Measurements from ENCODE around the gene RACGAP1. TPM values are rescaled to one million over a fixed set of nuclear protein-coding genes. Genes with fewer than 3 reads are reported as not detected.

RACGAP1 gene
- total and polyA plus RNA-seq, 2 of the 8 experiments (the other 6 are each of a cell fraction or from before 2014, with no cell fraction given) = 18.0 to 66.3 TPM

DNA sequence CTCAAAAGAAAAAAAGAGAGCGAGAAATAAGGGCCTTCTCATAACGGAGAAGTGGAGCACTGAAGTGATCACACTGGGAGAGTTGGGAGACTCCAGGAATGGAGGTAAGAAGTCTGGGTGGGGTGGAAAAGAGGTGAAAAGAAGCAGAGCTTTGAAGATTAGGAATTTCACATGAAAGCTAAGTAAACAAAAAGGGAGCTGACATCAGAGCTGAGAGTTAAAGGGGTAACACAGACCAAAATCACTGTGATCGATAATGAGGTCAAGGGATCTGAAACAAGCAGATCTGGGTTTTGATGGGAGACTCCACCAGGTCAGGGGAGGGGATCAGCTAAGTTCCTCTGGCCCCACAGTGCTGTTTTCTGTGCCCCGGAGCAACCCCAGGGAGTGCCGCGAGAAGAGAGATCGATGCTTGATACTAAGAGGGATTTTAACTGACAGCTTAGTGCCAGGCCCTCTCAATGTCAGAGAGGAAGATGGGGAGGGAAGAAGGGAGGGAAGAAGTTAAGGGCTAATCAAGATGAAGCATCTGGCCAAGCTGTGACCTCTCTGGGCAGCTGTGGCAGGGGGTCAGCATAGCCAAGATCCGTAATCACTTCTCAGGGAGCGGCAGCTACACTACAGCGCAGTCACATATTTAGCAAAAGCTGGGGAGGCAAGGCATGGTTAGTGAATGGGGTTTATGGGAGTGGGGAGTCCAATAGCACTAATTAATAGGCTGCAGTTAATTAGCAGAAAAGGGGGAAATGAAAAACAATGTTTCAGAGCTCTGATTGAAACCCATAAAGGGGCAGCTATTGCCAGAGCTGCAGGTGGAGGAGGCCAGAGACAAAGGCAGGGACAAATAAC lies 44.6 kb downstream of the RACGAP1 start (continued):
- no peak for TF ChIP-seq EZH2 (IDR thresholded peaks at IDR 0.05; ENCODE audit: low read depth, low read length, severe bottlenecking)
- no peak for TF ChIP-seq CBX5 (IDR thresholded peaks at IDR 0.05; ENCODE audit: low read depth, low read length)
- TF ChIP-seq, protein P1, sequence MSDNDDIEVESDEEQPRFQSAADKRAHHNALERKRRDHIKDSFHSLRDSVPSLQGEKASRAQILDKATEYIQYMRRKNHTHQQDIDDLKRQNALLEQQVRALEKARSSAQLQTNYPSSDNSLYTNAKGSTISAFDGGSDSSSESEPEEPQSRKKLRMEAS (IDR thresholded peaks at IDR 0.05) = no peak
- TF ChIP-seq, protein P2, sequence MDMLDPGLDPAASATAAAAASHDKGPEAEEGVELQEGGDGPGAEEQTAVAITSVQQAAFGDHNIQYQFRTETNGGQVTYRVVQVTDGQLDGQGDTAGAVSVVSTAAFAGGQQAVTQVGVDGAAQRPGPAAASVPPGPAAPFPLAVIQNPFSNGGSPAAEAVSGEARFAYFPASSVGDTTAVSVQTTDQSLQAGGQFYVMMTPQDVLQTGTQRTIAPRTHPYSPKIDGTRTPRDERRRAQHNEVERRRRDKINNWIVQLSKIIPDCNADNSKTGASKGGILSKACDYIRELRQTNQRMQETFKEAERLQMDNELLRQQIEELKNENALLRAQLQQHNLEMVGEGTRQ (IDR thresholded peaks at IDR 0.05; ENCODE audit: low read length) = no peak
